GM19099 (cell line): Measurements from ENCODE around the gene NANOGP8.

ENCODE experiments used
- POLR2A ChIP-seq: IDR thresholded peaks from 3 replicates; pipeline ENCODE4 v1.6.1; 2011; ENCODE audit warnings: low read depth; ENCODE audit not compliant: insufficient read length; ENCODE audit errors: extremely low read depth

NANOGP8 gene

GRCh38 chr15:35107561-35107960 is 22.5 kb upstream of the NANOGP8 start:
- no peak for TF ChIP-seq POLR2A

- no peak for TF ChIP-seq POLR2A
Measured at GRCh38 chr15:35107122-35107521, 22.0 kb upstream of the NANOGP8 start.

- TF ChIP-seq POLR2A = no peak
Measured at GRCh38 chr15:35104526-35105147, 19.5 kb upstream of the NANOGP8 start.

DNA sequence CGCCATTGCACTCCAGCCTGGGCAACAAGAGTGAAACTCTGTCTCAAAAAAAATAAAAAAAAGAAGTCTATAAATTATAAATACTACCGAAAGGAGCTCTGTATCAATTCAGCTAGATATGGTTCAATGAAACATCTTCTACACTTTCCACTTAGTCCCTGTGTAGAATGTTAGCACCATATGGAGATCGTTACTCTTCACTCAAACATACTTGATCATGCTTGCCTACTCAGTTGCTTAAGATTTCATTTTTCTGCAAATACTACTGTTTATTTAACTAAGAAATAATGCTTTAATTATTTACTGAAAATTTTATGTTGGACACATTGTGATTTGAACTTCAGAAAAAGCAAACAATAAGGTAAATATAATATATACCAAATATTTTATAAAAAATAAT is 17.1 kb upstream of the NANOGP8 start:
- TF ChIP-seq POLR2A = no peak

GRCh38 chr15:35101335-35101734 is 16.2 kb upstream of the NANOGP8 start:
- no peak for TF ChIP-seq POLR2A

- no peak for TF ChIP-seq POLR2A
Measured at GRCh38 chr15:35098737-35099136, 13.6 kb upstream of the NANOGP8 start.

DNA sequence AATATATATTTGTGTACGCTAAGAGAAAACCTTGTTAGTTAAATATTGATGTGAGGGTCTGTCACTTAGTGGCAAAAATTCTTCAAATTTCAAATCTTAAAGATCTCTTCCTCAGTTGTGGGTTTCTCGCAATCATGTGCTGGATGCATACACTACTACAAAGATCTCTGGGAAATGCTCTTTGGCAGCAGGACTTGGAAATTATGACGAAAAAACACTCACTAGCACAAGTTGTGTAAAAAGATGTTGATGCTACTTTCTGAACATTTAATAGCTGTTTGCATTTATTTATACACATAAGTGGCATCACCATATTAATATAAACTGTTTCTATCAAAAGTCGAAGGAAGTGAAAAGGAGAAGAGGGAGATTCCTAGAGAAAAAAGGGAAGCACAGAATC is 10.8 kb upstream of the NANOGP8 start:
- TF ChIP-seq POLR2A = no peak

DNA sequence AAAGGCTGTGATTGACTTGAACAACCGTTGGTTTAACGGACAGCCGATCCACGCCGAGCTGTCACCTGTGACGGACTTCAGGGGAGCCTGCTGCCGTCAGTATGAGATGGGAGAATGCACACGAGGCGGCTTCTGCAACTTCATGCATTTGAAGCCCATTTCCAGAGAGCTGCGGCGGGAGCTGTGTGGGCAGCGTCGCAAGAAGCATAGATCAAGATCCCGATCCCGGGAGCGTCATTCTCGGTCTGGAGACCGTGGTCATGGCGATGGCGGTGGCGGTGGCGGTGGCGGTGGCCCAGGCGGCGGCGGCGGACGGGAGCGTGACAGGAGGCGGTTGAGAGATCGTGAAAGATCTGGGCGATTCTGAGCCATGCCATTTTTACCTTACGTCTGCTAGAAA is 7.8 kb upstream of the NANOGP8 start:
- TF ChIP-seq POLR2A = no peak

GRCh38 chr15:35092311-35092710 is 7.2 kb upstream of the NANOGP8 start:
- TF ChIP-seq POLR2A = no peak

- no peak for TF ChIP-seq POLR2A
Measured at GRCh38 chr15:35090104-35090807, 5.2 kb upstream of the NANOGP8 start.

DNA sequence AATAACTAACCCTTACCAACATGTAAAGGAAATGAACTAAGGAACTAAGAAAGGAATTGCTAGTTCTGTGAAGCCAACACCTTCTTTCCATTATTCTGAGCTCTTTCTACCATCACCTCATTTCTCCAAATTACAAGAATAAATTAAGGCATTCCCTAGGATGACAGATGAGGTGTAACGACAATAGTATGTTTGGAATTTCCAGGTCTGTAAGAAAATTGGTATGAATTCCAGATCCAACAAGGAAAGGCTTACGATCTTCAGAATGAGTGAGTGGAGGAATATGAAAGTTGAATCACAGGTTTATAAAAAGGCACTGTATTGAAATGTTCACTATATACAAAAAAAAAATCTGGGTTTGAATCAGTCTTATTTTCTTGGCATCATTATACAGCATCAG is 4.5 kb upstream of the NANOGP8 start:
- no peak for TF ChIP-seq POLR2A

DNA sequence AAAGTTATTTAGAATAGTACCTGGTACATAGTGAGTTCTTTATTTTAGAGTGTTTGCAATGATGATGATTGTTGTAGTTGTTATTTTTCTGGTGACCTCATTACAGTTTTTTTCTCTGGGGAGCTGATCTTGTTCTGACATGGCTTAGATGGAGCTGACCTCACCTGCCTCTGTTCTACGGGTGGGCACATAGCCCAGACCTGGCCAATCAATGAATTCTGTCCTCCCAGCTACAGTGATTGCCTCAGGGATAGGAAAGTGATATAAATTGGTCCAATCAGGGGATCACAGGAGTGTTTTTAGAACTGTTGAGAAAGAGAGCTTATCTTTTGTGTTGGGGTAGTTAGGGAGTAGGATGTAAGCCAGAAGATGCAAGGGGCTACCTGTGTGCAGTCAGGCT is 3.2 kb upstream of the NANOGP8 start:
- TF ChIP-seq POLR2A = no peak

DNA sequence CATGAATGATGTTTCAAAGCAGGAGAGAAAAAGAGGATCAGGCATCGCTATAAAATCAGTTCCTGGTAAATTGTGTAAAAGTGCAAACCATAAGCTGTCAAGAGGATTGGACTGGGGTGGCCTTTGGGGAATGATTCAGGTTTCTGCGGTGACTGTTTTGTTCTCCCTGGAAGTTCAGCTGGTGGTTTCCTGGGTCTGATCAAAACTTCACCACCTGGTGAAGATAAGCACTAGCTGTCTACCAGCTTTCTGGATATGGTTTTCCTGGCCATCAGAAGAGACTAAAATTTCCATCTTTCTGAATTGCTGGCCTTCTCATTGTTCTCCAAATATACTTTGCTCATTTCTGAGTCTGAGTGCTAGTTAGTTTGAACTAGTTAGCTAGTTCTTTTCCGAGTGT is 2.7 kb upstream of the NANOGP8 start:
- no peak for TF ChIP-seq POLR2A

DNA sequence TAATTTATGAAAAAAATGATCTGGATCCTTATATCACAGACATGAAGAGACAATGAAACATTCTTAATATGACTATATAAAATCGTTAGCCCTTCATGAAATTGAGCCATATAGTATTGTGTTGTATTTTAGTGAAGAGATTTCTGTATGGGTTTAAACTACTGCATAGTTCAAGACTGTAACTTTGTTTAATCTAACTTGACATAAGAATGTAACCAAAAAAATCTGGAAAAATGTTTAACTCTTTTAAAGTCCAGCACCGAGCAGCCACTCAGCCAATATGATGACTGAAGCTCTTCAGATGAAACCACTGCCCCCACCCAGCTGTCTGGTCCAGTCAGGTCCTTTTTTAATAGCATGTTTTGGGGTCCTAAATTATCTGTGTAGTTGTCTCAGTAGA is 4.9 kb downstream of the NANOGP8 start:
- no peak for TF ChIP-seq POLR2A

- TF ChIP-seq POLR2A = no peak
Measured at GRCh38 chr15:35078221-35078915, 6.7 kb downstream of the NANOGP8 start.

GRCh38 chr15:35071106-35071505 is 14.0 kb downstream of the NANOGP8 start:
- no peak for TF ChIP-seq POLR2A
